ENCODE data around the gene P2RX1.
A peak's percentile ranks its signal among the peaks of the same experiment; 100 is the strongest.

P2RX1 gene

DNA sequence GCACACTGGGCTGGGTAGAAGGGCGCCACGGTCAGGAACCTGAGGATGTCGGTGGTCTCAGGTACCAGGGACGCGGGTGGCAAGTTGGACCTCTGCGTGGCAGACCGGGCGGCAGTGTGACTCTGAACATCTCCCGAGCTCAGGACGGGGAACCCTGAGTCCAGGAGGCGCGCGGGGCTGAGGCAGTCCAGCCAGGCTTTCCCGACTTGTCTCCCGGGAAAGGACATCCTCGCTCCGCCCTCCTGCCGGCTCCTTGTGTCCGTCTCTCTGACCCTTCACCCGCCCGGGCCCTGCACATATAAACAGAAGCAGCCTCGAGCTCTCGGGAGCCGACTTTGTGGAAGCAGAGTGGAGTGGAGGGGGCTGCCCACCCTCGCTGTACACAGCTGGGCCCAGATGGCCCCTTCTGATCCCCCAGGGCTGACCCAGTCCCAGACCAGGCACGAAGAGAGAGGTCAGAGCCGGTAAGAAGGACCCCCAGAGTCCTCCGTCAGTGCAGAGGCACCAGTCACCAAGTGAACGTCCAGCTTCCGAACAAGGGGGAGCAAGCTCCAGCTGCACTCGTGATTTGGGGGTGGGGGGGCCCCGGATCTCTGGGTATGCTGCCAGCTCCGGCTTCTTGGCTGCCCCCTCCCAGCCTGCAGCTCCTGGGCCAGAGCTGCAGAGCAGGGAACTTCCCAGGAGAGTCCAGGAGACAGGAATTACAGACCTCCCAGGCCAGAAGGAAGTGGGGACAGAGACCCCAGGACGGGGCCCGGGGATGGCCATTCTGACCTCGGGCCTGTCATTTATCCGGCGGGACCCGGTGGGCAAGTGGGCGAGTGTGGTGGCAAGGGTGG lies 8.5 kb upstream of the P2RX1 start:
- no peak for DNase-seq

- DNase-seq, result no peak
These were observed 7.4 kb upstream of the P2RX1 start for GRCh38 chr17:3923466-3924190.

GRCh38 chr17:3922765-3923164 lies 6.5 kb upstream of the P2RX1 start:
- no peak for DNase-seq

- DNase-seq, result no peak
These were observed 5.4 kb upstream of the P2RX1 start for GRCh38 chr17:3921502-3922319.

DNA sequence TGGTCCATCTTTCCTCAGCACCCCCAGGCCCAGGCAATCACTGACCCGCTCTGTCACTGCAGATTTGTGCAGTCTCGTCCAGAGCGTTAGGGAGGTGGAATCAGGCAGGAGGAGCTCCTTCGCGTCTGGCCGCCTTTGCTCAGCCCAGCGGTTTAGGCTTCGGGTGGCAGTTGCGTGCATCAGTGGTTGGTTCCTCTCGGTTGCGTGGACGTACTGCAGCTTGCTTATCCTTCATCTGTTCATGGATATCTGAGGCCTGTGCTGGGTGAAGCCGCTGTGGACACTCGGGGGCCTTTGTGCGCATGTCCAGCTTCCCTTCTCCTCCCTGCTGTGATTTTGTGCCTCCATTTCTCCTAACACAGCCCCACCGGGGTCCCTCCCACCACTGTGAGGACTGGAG lies 4.7 kb upstream of the P2RX1 start:
- DNase-seq, result no peak

DNA sequence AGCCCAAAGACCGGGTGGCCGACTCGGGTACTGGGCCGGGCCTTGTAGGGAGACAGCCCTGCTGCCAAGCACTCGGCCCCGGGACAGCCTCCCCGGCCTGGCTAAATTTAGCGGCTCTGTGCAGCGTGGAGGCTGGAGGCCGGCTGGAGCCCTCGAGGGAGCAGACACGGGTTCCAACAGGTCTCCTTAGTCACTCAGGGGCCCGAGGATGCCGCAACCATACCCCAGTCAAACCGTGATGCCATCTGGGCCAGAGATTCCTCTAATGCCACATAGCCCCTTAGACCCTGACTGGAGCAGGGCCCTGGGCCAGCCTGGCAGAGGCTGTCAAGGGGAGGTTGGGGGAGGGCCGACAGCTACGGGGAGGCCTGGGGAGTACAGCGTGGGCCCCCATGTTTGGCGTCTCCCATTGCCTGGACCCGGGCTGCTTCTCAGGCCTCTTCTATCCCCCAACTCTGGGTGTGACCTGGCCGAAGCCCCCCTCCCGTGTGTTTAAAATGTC lies 2.9 kb upstream of the P2RX1 start:
- DNase-seq, result no peak

DNA sequence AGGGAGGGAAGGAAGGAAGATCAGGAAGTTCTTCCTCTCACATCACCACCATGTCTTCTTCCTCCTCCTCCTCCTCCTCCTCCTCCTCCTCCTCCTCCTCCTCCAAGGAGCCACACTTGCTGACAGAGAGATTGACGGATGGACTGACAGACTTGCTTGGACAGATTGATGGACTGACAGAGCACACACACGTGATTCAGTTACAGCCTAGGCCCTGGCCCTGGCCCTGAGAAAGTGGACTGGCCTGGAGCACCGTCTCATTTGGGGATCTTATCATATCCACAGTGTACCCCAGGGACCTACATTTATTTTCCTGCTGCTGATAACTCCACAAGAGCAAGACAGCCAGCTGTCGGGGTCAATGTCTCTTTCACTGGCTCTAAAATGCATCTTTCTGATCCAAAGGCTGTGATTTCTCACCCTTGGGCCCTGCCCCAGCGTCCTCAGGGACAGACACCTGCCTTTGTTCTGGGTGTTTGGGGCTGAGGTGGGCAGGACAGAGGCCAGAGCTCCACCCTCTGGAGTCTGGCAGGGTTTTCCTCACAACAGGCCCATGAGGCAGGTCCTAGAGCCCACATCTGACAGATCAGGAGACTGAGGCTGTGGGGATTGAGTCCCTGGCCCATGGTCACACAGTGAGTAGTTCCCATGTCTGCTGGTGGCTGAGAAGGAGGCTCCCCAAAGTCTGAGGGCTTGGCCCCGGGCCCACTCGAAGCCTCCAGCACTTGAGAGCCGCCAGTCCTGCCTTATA lies 2.3 kb upstream of the P2RX1 start:
- no peak for DNase-seq

- no peak for DNase-seq
These were observed 1.2 kb upstream of the P2RX1 start for GRCh38 chr17:3917391-3917931.

GRCh38 chr17:3916825-3917224 lies 560 bp upstream of the P2RX1 start:
- DNase-seq, result no peak

- DNase-seq, result no peak
These were observed 677 bp downstream of the P2RX1 start for GRCh38 chr17:3915581-3915994.

GRCh38 chr17:3914312-3914670 lies 2.0 kb downstream of the P2RX1 start:
- DNase-seq, result no peak

DNA sequence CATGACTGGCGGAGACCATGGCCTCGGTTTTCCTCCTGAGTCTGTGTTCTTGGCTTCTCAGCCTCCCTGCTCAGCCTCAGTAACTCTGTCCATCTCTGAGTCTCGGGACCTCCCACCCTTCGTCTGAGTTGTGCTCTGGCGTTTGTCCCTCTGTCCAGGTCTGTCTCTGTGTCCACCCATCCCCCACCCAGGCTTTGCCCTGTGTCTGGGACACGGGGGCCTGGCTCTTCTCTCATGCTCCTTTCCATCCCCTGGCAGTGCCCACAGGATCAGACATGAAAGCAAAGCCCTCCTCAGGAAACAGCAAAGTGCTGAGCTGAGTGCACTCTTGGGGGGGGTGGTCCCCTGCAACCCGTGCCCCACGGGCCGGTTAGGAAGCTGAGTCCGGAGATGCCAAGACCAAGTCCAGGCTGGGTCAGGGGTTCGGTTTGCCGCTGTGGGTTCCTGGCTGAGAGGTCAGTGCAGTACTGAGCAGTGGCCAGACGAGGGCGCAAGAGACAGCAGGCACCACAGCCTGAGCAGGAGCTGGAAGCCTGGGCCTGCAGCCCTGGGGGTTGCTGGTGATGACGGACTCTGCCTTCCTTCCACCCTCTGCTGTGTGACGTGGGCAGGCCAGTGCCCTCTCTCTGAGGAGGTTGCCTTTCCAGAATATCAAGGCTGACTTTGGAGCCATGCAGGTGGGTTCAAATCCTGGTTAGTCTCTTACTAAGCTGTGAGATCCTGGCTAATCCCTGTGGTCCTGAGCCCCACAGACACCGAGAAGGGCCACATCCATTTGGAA lies 2.5 kb downstream of the P2RX1 start:
- peak; percentile 81 for DNase-seq

GRCh38 chr17:3912827-3913226 lies 3.4 kb downstream of the P2RX1 start:
- DNase-seq, result no peak

DNA sequence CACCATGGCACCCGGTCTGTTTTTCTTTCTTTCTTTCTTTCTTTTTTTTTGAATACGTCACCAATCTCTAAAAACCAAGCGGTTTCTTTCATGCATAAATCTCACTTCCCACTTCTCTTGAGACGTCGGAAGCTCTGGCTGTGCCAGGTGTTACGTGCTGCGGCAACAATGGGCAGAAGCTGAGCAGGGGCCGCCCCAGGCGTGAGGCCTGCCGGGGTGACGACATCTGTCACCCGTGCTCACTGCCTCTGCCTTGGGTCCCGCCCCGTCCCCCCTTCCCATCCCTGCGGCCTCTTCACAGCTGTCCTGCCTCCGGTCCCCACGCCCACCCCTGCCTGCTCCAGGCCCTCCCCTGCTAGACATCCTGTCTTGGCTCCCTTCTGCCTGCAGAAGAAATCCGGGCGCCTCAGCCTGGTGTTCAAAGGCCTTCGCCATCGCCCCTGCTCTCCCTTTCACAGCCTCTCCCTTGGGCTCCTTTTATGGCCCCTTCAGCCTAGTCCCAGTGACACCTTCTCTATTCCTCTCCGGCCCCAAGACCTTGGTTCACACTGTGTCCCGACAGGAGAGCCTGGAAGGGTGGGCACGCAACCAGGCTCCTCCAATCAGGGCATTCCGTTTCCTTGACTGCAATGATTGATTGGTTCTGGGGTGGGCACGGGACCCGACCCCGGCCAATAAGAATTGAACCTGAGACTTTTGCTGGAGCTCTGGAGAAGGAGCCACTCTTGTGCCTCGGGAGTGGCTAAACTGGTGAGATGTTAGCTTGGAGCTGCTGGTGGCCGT lies 4.8 kb downstream of the P2RX1 start:
- peak; percentile 80 for DNase-seq

DNA sequence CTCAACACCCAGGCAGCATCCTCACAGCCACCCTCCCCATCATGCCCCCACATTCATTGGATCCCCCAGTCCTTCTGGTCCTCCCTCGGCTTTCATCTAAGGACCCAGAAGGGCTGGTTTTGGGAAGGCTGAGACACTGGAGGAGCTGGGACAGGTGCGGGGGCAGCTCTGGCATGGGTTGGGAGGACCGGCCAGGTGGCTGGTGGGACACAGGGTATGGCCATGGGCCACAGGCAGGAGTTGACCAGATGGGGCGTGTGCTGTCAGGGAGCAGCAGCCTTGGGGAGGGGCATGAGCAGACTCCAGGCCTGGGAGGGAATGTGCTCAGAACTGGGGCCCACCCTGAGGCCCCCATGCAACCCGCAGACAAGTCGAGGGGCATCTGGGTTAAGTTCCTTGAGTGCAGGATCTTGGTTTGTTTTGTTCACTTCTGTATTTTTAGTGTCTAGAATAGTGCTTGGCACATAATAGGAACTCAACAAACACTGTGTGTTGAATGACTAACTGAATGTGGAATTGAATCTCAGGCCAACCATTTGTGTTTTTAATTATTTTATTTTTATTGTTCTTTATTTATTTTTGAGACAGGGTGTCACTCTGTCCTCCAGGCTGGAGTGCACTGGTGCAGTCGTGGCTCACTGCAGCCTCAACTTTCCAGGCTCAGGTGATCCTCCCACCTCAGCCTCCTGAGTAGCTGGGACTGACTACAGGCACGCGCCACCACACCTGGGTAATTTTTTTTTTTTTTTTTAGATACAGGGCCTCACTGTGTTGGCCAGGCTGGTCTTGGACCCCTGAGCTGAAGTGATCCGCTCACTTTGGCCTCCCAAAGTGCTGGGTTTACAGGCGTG lies 5.6 kb downstream of the P2RX1 start:
- no peak for DNase-seq

- DNase-seq, result no peak
These were observed 7.0 kb downstream of the P2RX1 start for GRCh38 chr17:3909257-3909656.

DNA sequence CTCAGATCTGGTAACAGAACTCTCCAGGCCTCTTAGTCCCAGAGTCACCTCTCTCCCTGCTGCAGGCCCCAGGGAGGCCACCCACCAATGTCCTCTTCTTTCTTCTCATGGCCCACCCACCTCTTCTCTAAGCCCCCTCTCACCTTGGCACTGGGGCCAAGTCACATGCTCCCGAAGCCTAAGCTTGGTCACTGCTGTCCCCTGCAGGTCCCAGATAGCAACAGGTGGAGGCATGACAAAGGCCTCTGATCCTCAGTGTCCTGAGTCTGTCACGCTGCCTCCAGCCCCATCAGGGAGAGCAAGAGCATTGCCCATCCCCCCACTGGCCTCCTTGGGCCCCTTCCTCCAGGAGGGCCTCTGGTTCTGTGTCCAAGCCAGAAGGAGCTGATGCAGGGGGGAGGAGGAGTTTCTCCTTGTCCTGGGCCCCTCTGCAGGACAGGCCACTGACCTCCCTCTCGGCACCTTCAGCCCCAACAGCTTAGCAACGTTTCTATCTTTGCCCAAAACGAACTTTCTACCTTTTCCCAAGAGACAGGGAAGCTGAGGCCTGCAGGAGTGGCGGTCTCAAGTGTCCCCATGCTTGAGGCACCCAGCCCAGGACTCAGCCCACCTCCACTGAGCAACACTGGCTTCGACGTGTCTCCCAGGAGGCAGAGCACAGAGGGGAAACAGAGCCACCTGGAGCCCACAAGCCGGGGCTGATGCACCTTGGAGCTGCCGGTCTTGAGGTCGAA lies 8.6 kb downstream of the P2RX1 start:
- DNase-seq, result no peak

- DNase-seq, result no peak
These were observed 9.4 kb downstream of the P2RX1 start for GRCh38 chr17:3906881-3907280.

DNA sequence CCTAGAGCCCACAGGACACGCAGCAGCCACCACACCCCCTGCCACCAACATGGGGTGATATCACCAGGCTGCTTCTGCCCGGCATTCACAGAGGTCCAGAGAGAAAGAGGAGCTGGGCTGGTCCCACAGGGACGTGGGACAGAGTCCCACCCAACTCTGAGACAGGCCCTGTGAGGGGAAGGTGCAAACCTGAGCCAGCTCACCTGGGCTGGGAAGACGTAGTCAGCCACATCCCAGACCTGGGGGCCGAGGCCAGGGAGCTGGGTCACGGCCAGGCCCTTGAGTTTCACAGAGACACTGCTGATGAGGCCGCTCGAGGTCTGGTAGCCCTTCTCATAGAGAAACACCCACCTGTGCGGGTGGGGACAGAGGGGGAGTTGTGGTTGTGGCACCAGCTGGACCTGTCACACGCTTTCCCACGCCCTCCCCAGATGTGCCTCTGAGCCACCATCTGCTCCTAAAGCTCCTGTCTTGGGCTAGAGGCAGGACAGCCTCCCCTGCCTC lies 11.2 kb downstream of the P2RX1 start:
- no peak for DNase-seq

Data from CD4-positive, alpha-beta T cell treated with Interleukin-17A for 1 hour (primary cell).